Keratinocyte (primary cell): ENCODE data around the gene SULT1C4. TPM values are rescaled to one million over a fixed set of nuclear protein-coding genes. Genes with fewer than 3 reads are reported as not detected.
A peak's percentile ranks its signal among the peaks of the same experiment; 100 is the strongest.

Experiments used
- DNase-seq: peaks from one replicate; pipeline ENCODE4 v3.0.0-alpha.2; 2011; ENCODE audit warnings: low read depth, missing footprints, low spot score
- FAIRE-seq: peaks from 2 replicates; lab custom pipeline; 2011; peaks lifted over from hg19 to GRCh38; lab: Jason Lieb, UNC
- H2AFZ ChIP-seq: 2 replicates; pipeline ENCODE4 v1.6.0; 2012; ENCODE audit warnings: low read length, control low read depth, inconsistent platforms; ENCODE audit not compliant: control insufficient read depth
- H3K27ac ChIP-seq: 2 replicates; pipeline ENCODE4 v1.5.1; 2011; ENCODE audit warnings: low read length; ENCODE audit not compliant: control insufficient read depth, insufficient read depth
- H3K27me3 ChIP-seq: 3 replicates; pipeline ENCODE4 v1.6.0; 2011; ENCODE audit warnings: low read length; ENCODE audit not compliant: control insufficient read depth, insufficient read depth; ENCODE audit errors: extremely low read depth
- H3K36me3 ChIP-seq, 2 experiments: 2 replicates in 1 of 2; 3 replicates in 1 of 2; pipeline ENCODE4 v1.5.1; 2011; ENCODE audit warnings: low read length in 2 of 2, mild to moderate bottlenecking in 1 of 2; ENCODE audit not compliant: control insufficient read depth in 2 of 2, insufficient read depth in 2 of 2; ENCODE audit errors: extremely low read depth in 1 of 2
- H3K4me1 ChIP-seq: 3 replicates; pipeline ENCODE4 v1.5.1; 2011; ENCODE audit warnings: low read length; ENCODE audit not compliant: control insufficient read depth, insufficient read depth; ENCODE audit errors: extremely low read depth
- H3K4me2 ChIP-seq: 3 replicates; pipeline ENCODE4 v1.6.0; 2011; ENCODE audit warnings: low read depth, low read length; ENCODE audit not compliant: control insufficient read depth, insufficient read depth; ENCODE audit errors: extremely low read depth
- H3K4me3 ChIP-seq, 3 experiments: fragments of 200-600 bp in 1 of 3; sonication (generic) in 1 of 3; 2 replicates in 2 of 3; 3 replicates in 1 of 3; pipeline ENCODE4 v1.5.1; 2011 to 2016; ENCODE audit warnings: low read length in 3 of 3, mild to moderate bottlenecking in 3 of 3, control low read depth in 2 of 3, inconsistent platforms in 1 of 3, low read depth in 1 of 3, mixed read lengths in 1 of 3, mixed run types in 1 of 3, moderate library complexity in 1 of 3; ENCODE audit not compliant: control insufficient read depth in 2 of 3, insufficient read depth in 2 of 3; ENCODE audit errors: extremely low read depth in 1 of 3
- H3K79me2 ChIP-seq: 2 replicates; pipeline ENCODE4 v1.6.0; 2012; ENCODE audit warnings: low read length; ENCODE audit not compliant: control insufficient read depth, insufficient read depth
- H3K9ac ChIP-seq: 3 replicates; pipeline ENCODE4 v1.6.0; 2011; ENCODE audit warnings: low read length; ENCODE audit not compliant: control insufficient read depth, insufficient read depth; ENCODE audit errors: extremely low read depth
- H3K9me1 ChIP-seq: 3 replicates; pipeline ENCODE4 v1.6.0; 2011; ENCODE audit warnings: low read length; ENCODE audit not compliant: control insufficient read depth, insufficient read depth; ENCODE audit errors: extremely low read depth
- H3K9me3 ChIP-seq: 2 replicates; pipeline ENCODE4 v1.5.1; 2012; ENCODE audit warnings: low read depth, low read length; ENCODE audit not compliant: control insufficient read depth
- H4K20me1 ChIP-seq: 3 replicates; pipeline ENCODE4 v1.6.0; 2011; ENCODE audit warnings: low read length; ENCODE audit not compliant: control insufficient read depth, insufficient read depth; ENCODE audit errors: extremely low read depth
- EZH2 ChIP-seq: IDR thresholded peaks from one replicate; pipeline ENCODE4 v1.6.1; 2012; ENCODE audit warnings: inconsistent platforms, mild to moderate bottlenecking, low read length, moderate library complexity
- dilution Hi-C: fragments of 300-500 bp; cut with MboI; formaldehyde crosslinking; loops from one replicate; pipeline ENCODE4 v1.7.0; 2020; ENCODE audit warnings: low sequenced_read_pairs; ENCODE audit not compliant: extremely low pct_ligation_motif_present
- polyA plus RNA-seq, 5 experiments: library from polyadenylated mRNA; depleted of rRNA in 3 of 5; stranded (reverse) in 3 of 5; stranded (forward) in 1 of 5; unstranded in 1 of 5; fragments of >200 nt; gene quantifications; 1 replicate in 1 of 5; 2 replicates in 3 of 5; 3 replicates in 1 of 5; pipeline versions ENCODE4 v1.2.1 to v1.2.3, GENCODE V29; 2011 to 2012; ENCODE audit warnings: missing spikeins in 2 of 5, low read depth in 1 of 5, low replicate concordance in 1 of 5
- TF ChIP-seq, protein P1 (sequence below), 3 experiments: IDR thresholded peaks in 1 of 3; conservative IDR thresholded peaks in 1 of 3; optimal IDR thresholded peaks in 1 of 3; 2 replicates in 2 of 3; 3 replicates in 1 of 3; pipeline versions ENCODE3 to v1.5.1; 2011; ENCODE audit warnings: low read length in 3 of 3, mild to moderate bottlenecking in 3 of 3, moderate library complexity in 2 of 3, control low read depth in 1 of 3, inconsistent platforms in 1 of 3; ENCODE audit not compliant: insufficient read depth in 2 of 3; ENCODE audit errors: extremely low read depth in 1 of 3

SULT1C4 gene
- polyA plus RNA-seq, 1 donor (not counting 4 experiments of a cell fraction or from before 2014, with no cell fraction given): not detected

DNA sequence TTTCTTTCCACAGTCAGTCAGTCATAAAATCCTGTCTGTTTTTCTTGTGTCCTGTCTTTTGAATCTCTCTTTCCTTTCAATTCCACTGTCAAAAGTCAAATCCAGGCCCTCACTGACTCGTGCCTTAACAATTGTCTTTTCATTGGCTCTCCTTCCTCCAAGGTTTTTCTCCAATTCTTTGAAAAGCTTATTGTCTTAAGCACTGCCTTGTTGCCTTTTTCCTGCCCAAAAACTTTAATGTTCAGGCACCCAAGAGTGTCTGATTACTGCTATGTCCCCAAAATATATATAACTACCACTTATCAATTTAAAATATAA lies 13.9 kb upstream of the SULT1C4 start:
- peaks cover 19% of the 10 kb centered on the region for H3K4me1 ChIP-seq
- dilution Hi-C loops: no loop called here
- no peak overlapping the region for H3K4me2 ChIP-seq
- H2AFZ ChIP-seq: peak overlapping the region; percentile 49
- no peak overlapping the region for H3K9ac ChIP-seq
- DNase-seq (no peak), FAIRE-seq (no peak)
- H4K20me1 ChIP-seq: no peaks in the 10 kb centered on the region
- no peaks in the 10 kb centered on the region for H3K36me3 ChIP-seq
- no peaks in the 10 kb centered on the region for H3K9me1 ChIP-seq
- no peaks in the 10 kb centered on the region for H3K79me2 ChIP-seq
- no peak overlapping the region for H3K4me3 ChIP-seq
- no peak overlapping the region for H3K27ac ChIP-seq
- TF ChIP-seq, protein P1, sequence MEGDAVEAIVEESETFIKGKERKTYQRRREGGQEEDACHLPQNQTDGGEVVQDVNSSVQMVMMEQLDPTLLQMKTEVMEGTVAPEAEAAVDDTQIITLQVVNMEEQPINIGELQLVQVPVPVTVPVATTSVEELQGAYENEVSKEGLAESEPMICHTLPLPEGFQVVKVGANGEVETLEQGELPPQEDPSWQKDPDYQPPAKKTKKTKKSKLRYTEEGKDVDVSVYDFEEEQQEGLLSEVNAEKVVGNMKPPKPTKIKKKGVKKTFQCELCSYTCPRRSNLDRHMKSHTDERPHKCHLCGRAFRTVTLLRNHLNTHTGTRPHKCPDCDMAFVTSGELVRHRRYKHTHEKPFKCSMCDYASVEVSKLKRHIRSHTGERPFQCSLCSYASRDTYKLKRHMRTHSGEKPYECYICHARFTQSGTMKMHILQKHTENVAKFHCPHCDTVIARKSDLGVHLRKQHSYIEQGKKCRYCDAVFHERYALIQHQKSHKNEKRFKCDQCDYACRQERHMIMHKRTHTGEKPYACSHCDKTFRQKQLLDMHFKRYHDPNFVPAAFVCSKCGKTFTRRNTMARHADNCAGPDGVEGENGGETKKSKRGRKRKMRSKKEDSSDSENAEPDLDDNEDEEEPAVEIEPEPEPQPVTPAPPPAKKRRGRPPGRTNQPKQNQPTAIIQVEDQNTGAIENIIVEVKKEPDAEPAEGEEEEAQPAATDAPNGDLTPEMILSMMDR (optimal IDR thresholded peaks at IDR 0.05 in 1 of 3, IDR thresholded peaks at IDR 0.05 in 1 of 3, conservative IDR thresholded peaks at IDR 0.05 in 1 of 3; ENCODE audit: extremely low read depth in 1 of 3, insufficient read depth in 2 of 3, low read length in 3 of 3): no peak
- no peak for TF ChIP-seq EZH2
- peaks cover 7% of the 10 kb centered on the region for H3K9me3 ChIP-seq
- no peaks in the 10 kb centered on the region for H3K27me3 ChIP-seq

- no peak overlapping the region for H3K9ac ChIP-seq
- H3K79me2 ChIP-seq: no peaks in the 10 kb centered on the region
- H3K9me1 ChIP-seq: no peaks in the 10 kb centered on the region
- H3K4me1 ChIP-seq: peaks cover 19% of the 10 kb centered on the region
- H3K27ac ChIP-seq: no peak overlapping the region
- no peak for TF ChIP-seq EZH2
- TF ChIP-seq, protein P1 (optimal IDR thresholded peaks at IDR 0.05 in 1 of 3, IDR thresholded peaks at IDR 0.05 in 1 of 3, conservative IDR thresholded peaks at IDR 0.05 in 1 of 3; ENCODE audit: extremely low read depth in 1 of 3, insufficient read depth in 2 of 3, low read length in 3 of 3): no peak
- no peak overlapping the region for H3K4me2 ChIP-seq
- no peak for FAIRE-seq
- no peaks in the 10 kb centered on the region for H3K27me3 ChIP-seq
- H3K36me3 ChIP-seq: no peaks in the 10 kb centered on the region
- no peak overlapping the region for H3K4me3 ChIP-seq
- peaks cover 7% of the 10 kb centered on the region for H3K9me3 ChIP-seq
- no peaks in the 10 kb centered on the region for H4K20me1 ChIP-seq
- H2AFZ ChIP-seq: peak overlapping the region; percentile 17
- dilution Hi-C loops: no loop called here
- no peak for DNase-seq
Observed at GRCh38 chr2:108364676-108365297, 13.0 kb upstream of the SULT1C4 start.
